Lung (tissue), 12 donors: Measurements from ENCODE around the gene RGS7. TPM values are rescaled to one million over a fixed set of nuclear protein-coding genes. Genes with fewer than 3 reads are reported as not detected.
"Not testable (repeated sequence)": the region's sequence is repeated elsewhere in the genome, so short reads cannot be mapped to it uniquely, and the experiment has no call there.

ENCODE experiments used
- ATAC-seq: fragments of 200-7000 bp; cut with Tn5 transposase; one replicate; pipeline ENCODE4 v1.9.1; 2020; ENCODE audit warnings: moderate number of reproducible peaks; ENCODE audit not compliant: insufficient read depth, low FRiP score
- DNase-seq, 3 donors: peaks; one replicate each; pipeline ENCODE4 v3.0.0-alpha.2; 2013 to 2017
- H3K27ac ChIP-seq, 2 donors: one replicate each; pipeline ENCODE4 v1.5.1; 2013; ENCODE audit warnings: mild to moderate bottlenecking in 2 of 2, moderate library complexity in 2 of 2, control low read depth in 1 of 2, inconsistent platforms in 1 of 2, low read depth in 1 of 2, low read length in 1 of 2
- H3K27me3 ChIP-seq, 3 donors: one replicate each; pipeline ENCODE4 v1.5.1; 2013; ENCODE audit warnings: low read length in 2 of 3; ENCODE audit not compliant: control insufficient read depth in 3 of 3, insufficient read depth in 3 of 3
- H3K36me3 ChIP-seq, 4 donors: one replicate each; pipeline ENCODE4 v1.5.1; 2013; ENCODE audit warnings: low read length in 4 of 4, mild to moderate bottlenecking in 1 of 4, moderate library complexity in 1 of 4; ENCODE audit not compliant: control insufficient read depth in 4 of 4, insufficient read depth in 4 of 4
- H3K4me1 ChIP-seq, 5 donors: one replicate each; pipeline ENCODE4 v1.5.1; 2013; ENCODE audit warnings: low read length in 5 of 5, mild to moderate bottlenecking in 2 of 5, moderate library complexity in 1 of 5; ENCODE audit not compliant: control insufficient read depth in 5 of 5, insufficient read depth in 5 of 5
- H3K4me3 ChIP-seq: one replicate; pipeline ENCODE4 v1.5.1; 2013; ENCODE audit warnings: mild to moderate bottlenecking, control low read depth, moderate library complexity
- H3K9ac ChIP-seq, 2 donors: one replicate each; pipeline ENCODE4 v1.5.1; 2013; ENCODE audit warnings: low read length in 2 of 2, control low read depth in 1 of 2; ENCODE audit not compliant: insufficient read depth in 1 of 2
- H3K9me3 ChIP-seq, 4 donors: one replicate each; pipeline ENCODE4 v1.5.1; 2013; ENCODE audit warnings: low read length in 3 of 4, mild to moderate bottlenecking in 1 of 4, moderate library complexity in 1 of 4; ENCODE audit not compliant: control insufficient read depth in 4 of 4, insufficient read depth in 3 of 4
- WGBS, 2 donors: extraction: QIAGEN DNeasy Blood & Tissue Kit; methylation state at CpG; one replicate each; pipeline ENCODE4 v1.1.7; 2013; 5-methylcytosine and 5-hydroxymethylcytosine counted together
- polyA plus RNA-seq, 2 donors: library from polyadenylated mRNA; stranded (reverse); fragments of 200-250 nt; gene quantifications; one replicate each; pipeline ENCODE4 v1.2.1, GENCODE V29; 2013
- total RNA-seq, 2 donors: library from RNA; depleted of rRNA in 1 of 2; stranded (reverse); fragments of >200 nt in 1 of 2; gene quantifications; one replicate each; pipeline ENCODE4 v1.2.1, GENCODE V29; 2014 to 2021
- TF ChIP-seq, protein P1 (sequence below): IDR thresholded peaks from 2 replicates; pipeline ENCODE4 v1.5.1; 2012; ENCODE audit warnings: mild to moderate bottlenecking; ENCODE audit errors: control extremely low read depth, extremely low read depth
- donor health status: control.
- donor health status: control.
- donor health status: Bipolar disorder and iron deficiency.
- donor health status: healthy.
- donor health status: DM: yes; HTN: yes; CAD: no.

The RGS7 gene
- total and polyA plus RNA-seq, 4 donors, result 0.06 to 0.25 (median 0.08) TPM; not detected in 1

DNA sequence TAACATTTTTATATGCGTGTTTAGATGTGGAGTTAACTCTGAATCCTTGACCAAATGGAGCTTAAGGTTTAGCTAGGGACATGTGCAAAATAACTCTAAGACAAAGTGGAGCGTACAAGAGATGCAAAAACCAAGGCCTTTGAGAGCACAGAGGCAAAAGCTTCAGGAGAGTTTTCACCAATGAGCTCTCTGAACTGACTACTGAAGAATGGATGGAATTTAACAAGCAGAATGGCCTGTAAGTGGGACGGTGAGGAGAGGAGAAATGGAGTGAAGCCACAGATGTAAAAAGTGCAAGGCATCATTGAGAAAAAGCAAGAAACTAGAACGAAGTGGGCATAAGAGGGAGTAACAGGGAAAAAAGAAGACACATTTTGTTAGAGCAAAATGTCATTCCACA lies 260.0 kb downstream of the RGS7 start:
- Histone ChIP-seq H3K27ac (no peak overlapping the region), H3K4me1 (no peaks in the 10 kb centered on the region), H3K27me3 (no peaks in the 10 kb centered on the region), H3K9me3 (no peaks in the 10 kb centered on the region), H3K9ac (no peak overlapping the region), H3K36me3 (no peaks in the 10 kb centered on the region), H3K4me3 (no peak overlapping the region)
- DNase-seq, result no peak
- WGBS, 2 donors, result 73 to 81% methylated on average over 4 of the region's 4 CpGs
- no peak for ATAC-seq
- TF ChIP-seq, protein P1, sequence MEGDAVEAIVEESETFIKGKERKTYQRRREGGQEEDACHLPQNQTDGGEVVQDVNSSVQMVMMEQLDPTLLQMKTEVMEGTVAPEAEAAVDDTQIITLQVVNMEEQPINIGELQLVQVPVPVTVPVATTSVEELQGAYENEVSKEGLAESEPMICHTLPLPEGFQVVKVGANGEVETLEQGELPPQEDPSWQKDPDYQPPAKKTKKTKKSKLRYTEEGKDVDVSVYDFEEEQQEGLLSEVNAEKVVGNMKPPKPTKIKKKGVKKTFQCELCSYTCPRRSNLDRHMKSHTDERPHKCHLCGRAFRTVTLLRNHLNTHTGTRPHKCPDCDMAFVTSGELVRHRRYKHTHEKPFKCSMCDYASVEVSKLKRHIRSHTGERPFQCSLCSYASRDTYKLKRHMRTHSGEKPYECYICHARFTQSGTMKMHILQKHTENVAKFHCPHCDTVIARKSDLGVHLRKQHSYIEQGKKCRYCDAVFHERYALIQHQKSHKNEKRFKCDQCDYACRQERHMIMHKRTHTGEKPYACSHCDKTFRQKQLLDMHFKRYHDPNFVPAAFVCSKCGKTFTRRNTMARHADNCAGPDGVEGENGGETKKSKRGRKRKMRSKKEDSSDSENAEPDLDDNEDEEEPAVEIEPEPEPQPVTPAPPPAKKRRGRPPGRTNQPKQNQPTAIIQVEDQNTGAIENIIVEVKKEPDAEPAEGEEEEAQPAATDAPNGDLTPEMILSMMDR, result no peak

GRCh38 chr1:241095847-241096246 lies 261.2 kb downstream of the RGS7 start:
- H3K4me3 ChIP-seq, result no peak overlapping the region
- no peak for ATAC-seq
- no peak for DNase-seq
- H3K36me3 ChIP-seq, result no peaks in the 10 kb centered on the region
- H3K27ac ChIP-seq, result no peak overlapping the region
- no peaks in the 10 kb centered on the region for H3K4me1 ChIP-seq
- no peak overlapping the region for H3K9ac ChIP-seq
- TF ChIP-seq, protein P1, result no peak
- 92 to 94% methylated on average over 6 of the region's 6 CpGs for WGBS, 2 donors
- H3K27me3 ChIP-seq, result no peaks in the 10 kb centered on the region
- H3K9me3 ChIP-seq, result no peaks in the 10 kb centered on the region

DNA sequence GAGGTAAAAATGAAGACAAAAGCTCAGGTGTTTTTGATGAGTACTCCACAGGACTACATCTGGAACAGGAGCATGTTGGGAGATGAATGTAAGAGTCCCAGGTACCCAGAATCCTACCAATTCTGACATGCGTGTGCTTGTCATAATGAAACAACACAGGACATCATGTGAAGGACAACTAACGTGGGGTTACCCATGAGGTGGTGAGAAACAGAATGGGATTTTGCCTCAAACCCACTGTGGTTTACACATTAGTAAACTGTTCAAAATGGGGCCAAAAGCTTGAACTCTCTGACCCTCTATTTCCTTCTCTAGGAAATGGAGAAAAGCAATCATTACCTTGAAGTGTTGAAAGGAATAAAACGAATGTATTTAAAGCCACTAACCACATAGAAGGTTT lies 266.2 kb downstream of the RGS7 start:
- no peaks in the 10 kb centered on the region for H3K9me3 ChIP-seq
- DNase-seq (no peak), ATAC-seq (no peak)
- 78 to 83% methylated on average over 3 of the region's 3 CpGs for WGBS, 2 donors
- no peaks in the 10 kb centered on the region for H3K27me3 ChIP-seq
- H3K9ac ChIP-seq, result no peak overlapping the region
- no peaks in the 10 kb centered on the region for H3K36me3 ChIP-seq
- no peak overlapping the region for H3K4me3 ChIP-seq
- H3K27ac ChIP-seq, result no peak overlapping the region
- no peaks in the 10 kb centered on the region for H3K4me1 ChIP-seq
- TF ChIP-seq, protein P1, result no peak

- H3K4me3 ChIP-seq, H3K9ac ChIP-seq, H3K27me3 ChIP-seq, ATAC-seq, DNase-seq, H3K36me3 ChIP-seq, H3K9me3 ChIP-seq, H3K4me1 ChIP-seq, H3K27ac ChIP-seq: not testable (repeated sequence)
- WGBS, 2 donors, result 60 to 90% methylated on average over 1 of the region's 1 CpG
These were observed 267.9 kb downstream of the RGS7 start for GRCh38 chr1:241089066-241089465.

- not testable (repeated sequence) for ATAC-seq, H3K4me1 ChIP-seq, H3K4me3 ChIP-seq, H3K9ac ChIP-seq, H3K36me3 ChIP-seq, H3K27me3 ChIP-seq, DNase-seq, H3K9me3 ChIP-seq, H3K27ac ChIP-seq
- 71 to 92% methylated on average over 2 of the region's 2 CpGs for WGBS, 2 donors
These were observed 268.9 kb downstream of the RGS7 start for GRCh38 chr1:241088075-241088474.
